Endothelial cell (in vitro differentiated cells): ENCODE results near the gene ZRANB3. TPM values are rescaled to one million over a fixed set of nuclear protein-coding genes. Genes with fewer than 3 reads are reported as not detected.

Experiments
- DNase-seq: peaks from one replicate; pipeline ENCODE4 v3.0.0; 2021; ENCODE audit warnings: low spot score
- H3K27ac Mint-ChIP-seq: one replicate; pipeline ENCODE4 v1.8.0; 2021; ENCODE audit warnings: mixed read lengths, inconsistent platforms; ENCODE audit not compliant: unreplicated experiment
- H3K27me3 Mint-ChIP-seq: one replicate; pipeline ENCODE4 v1.8.0; 2021; ENCODE audit warnings: mild to moderate bottlenecking, moderate library complexity, mixed read lengths, inconsistent platforms; ENCODE audit not compliant: unreplicated experiment
- H3K36me3 Mint-ChIP-seq: one replicate; pipeline ENCODE4 v1.8.0; 2021; ENCODE audit warnings: mild to moderate bottlenecking, low read depth, mixed read lengths, inconsistent platforms; ENCODE audit not compliant: unreplicated experiment
- H3K4me1 Mint-ChIP-seq: one replicate; pipeline ENCODE4 v1.8.0; 2021; ENCODE audit warnings: mild to moderate bottlenecking, mixed read lengths, inconsistent platforms; ENCODE audit not compliant: unreplicated experiment
- H3K4me3 Mint-ChIP-seq: one replicate; pipeline ENCODE4 v1.8.0; 2021; ENCODE audit warnings: mild to moderate bottlenecking, mixed read lengths, inconsistent platforms; ENCODE audit not compliant: unreplicated experiment
- H3K9me3 Mint-ChIP-seq: one replicate; pipeline ENCODE4 v1.8.0; 2021; ENCODE audit warnings: mixed read lengths, inconsistent platforms; ENCODE audit not compliant: unreplicated experiment
- total RNA-seq: library from RNA; stranded (reverse); fragmentation: NEBNext Ultra II Directional; extraction: Animal tissue kit (Norgen Biotek cat#: 25700); gene quantifications from one replicate; pipeline ENCODE4 v1.2.1, GENCODE V29; 2021; ENCODE audit not compliant: unreplicated experiment
- TF ChIP-seq, protein P1 (sequence below): fragments of 200-600 bp; sonication (generic); IDR thresholded peaks from one replicate; pipeline ENCODE4 v1.5.0; 2021; ENCODE audit warnings: antibody characterized with exemption; ENCODE audit not compliant: unreplicated experiment

Gene ZRANB3
- total RNA-seq, 1 donor from 2014 or later, result 9.4 TPM

- no peak overlapping the region for H3K4me3 Mint-ChIP-seq
- peaks cover 4% of the 10 kb centered on the region for H3K36me3 Mint-ChIP-seq
- no peak for DNase-seq
- no peaks in the 10 kb centered on the region for H3K9me3 Mint-ChIP-seq
- TF ChIP-seq, protein P1, sequence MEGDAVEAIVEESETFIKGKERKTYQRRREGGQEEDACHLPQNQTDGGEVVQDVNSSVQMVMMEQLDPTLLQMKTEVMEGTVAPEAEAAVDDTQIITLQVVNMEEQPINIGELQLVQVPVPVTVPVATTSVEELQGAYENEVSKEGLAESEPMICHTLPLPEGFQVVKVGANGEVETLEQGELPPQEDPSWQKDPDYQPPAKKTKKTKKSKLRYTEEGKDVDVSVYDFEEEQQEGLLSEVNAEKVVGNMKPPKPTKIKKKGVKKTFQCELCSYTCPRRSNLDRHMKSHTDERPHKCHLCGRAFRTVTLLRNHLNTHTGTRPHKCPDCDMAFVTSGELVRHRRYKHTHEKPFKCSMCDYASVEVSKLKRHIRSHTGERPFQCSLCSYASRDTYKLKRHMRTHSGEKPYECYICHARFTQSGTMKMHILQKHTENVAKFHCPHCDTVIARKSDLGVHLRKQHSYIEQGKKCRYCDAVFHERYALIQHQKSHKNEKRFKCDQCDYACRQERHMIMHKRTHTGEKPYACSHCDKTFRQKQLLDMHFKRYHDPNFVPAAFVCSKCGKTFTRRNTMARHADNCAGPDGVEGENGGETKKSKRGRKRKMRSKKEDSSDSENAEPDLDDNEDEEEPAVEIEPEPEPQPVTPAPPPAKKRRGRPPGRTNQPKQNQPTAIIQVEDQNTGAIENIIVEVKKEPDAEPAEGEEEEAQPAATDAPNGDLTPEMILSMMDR, result no peak
- no peaks in the 10 kb centered on the region for H3K4me1 Mint-ChIP-seq
- H3K27ac Mint-ChIP-seq, result no peak overlapping the region
- H3K27me3 Mint-ChIP-seq, result peaks cover 1% of the 10 kb centered on the region
Observed at GRCh38 chr2:135259123-135259522, 271.9 kb downstream of the ZRANB3 start.

DNA sequence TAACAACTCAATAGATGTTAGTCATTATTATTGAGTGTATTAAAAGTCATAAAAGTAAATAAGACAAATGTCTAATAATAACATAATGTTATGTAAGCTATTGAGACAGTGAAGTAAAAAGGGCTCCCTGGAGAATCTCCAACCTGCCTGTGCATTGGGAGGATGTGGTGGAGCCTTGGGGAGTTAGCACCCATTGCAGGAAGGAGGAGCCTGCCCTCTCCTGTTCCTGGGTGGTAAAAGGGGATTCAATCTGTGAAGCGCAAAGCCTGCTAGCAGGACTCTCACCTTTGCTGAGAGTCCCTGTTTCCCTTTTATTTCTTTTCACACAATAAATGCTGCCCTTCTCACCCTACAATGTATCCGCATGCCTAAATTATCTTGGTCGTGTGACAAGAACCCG lies 272.8 kb downstream of the ZRANB3 start:
- peaks cover 1% of the 10 kb centered on the region for H3K27me3 Mint-ChIP-seq
- H3K36me3 Mint-ChIP-seq, result peaks cover 4% of the 10 kb centered on the region
- no peak overlapping the region for H3K4me3 Mint-ChIP-seq
- TF ChIP-seq, protein P1, result no peak
- no peaks in the 10 kb centered on the region for H3K4me1 Mint-ChIP-seq
- no peak overlapping the region for H3K27ac Mint-ChIP-seq
- no peaks in the 10 kb centered on the region for H3K9me3 Mint-ChIP-seq
- no peak for DNase-seq

GRCh38 chr2:135257383-135258090 lies 273.5 kb downstream of the ZRANB3 start:
- peaks cover 4% of the 10 kb centered on the region for H3K36me3 Mint-ChIP-seq
- no peak overlapping the region for H3K27ac Mint-ChIP-seq
- H3K27me3 Mint-ChIP-seq, result peaks cover 3% of the 10 kb centered on the region
- no peaks in the 10 kb centered on the region for H3K4me1 Mint-ChIP-seq
- H3K4me3 Mint-ChIP-seq, result no peak overlapping the region
- H3K9me3 Mint-ChIP-seq, result no peaks in the 10 kb centered on the region
- TF ChIP-seq, protein P1, result no peak
- no peak for DNase-seq

GRCh38 chr2:135256531-135257260 lies 274.3 kb downstream of the ZRANB3 start:
- H3K27me3 Mint-ChIP-seq, result peaks cover 3% of the 10 kb centered on the region
- no peaks in the 10 kb centered on the region for H3K9me3 Mint-ChIP-seq
- H3K4me3 Mint-ChIP-seq, result no peak overlapping the region
- TF ChIP-seq, protein P1, result no peak
- H3K27ac Mint-ChIP-seq, result no peak overlapping the region
- H3K36me3 Mint-ChIP-seq, result peaks cover 4% of the 10 kb centered on the region
- DNase-seq, result no peak
- H3K4me1 Mint-ChIP-seq, result no peaks in the 10 kb centered on the region

GRCh38 chr2:135255208-135255607 lies 275.8 kb downstream of the ZRANB3 start:
- TF ChIP-seq, protein P1, result no peak
- no peak for DNase-seq
- Mint-ChIP-seq H3K27me3 (peaks cover 3% of the 10 kb centered on the region), H3K27ac (no peak overlapping the region), H3K4me3 (no peak overlapping the region), H3K36me3 (peaks cover 15% of the 10 kb centered on the region), H3K4me1 (no peaks in the 10 kb centered on the region), H3K9me3 (no peaks in the 10 kb centered on the region)
